Measurements from ENCODE around the gene CINP.
"Not testable (repeated sequence)": the region's sequence is repeated elsewhere in the genome, so short reads cannot be mapped to it uniquely, and the experiment has no call there.

The CINP gene

DNA sequence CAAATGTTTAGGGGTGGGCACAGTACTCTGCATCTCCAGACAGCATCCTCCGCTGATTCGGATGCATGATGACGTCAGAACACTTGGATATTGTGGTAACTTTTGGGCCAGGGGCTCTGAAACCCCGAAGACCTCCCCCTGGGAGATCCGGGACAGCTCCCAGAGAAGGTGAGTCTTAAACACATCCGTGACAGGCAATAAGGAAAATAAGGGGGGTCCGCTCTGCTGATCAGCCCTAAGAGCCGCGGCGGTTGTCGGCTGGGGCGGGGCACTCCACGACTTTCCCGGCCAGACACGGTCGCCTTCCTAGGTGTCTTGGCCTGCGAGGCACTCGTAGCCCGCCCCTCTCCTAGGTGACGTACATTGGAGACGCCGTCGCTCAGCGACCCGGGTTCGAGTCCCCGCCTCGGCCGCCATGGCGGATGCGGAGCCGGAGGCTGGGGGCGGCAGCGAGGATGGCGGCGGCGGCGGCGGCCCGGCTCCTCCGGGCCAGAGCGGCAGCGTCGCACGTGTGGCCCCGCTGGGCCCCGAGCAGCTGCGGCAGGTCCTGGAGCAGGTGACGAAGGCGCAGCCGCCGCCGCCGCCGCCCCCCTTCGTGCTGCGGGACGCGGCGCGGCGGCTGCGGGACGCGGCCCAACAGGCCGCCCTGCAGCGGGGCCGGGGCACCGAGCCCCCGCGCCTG is 43.2 kb downstream of the CINP start, which contains the start of gene ZNF839:
Gene ZNF839 (plus strand): TSS at position 396 of the 682 bp plus-strand sequence. CDS start 20 bp downstream, at position 416.
- peak; percentile 97 for DNase-seq

DNA sequence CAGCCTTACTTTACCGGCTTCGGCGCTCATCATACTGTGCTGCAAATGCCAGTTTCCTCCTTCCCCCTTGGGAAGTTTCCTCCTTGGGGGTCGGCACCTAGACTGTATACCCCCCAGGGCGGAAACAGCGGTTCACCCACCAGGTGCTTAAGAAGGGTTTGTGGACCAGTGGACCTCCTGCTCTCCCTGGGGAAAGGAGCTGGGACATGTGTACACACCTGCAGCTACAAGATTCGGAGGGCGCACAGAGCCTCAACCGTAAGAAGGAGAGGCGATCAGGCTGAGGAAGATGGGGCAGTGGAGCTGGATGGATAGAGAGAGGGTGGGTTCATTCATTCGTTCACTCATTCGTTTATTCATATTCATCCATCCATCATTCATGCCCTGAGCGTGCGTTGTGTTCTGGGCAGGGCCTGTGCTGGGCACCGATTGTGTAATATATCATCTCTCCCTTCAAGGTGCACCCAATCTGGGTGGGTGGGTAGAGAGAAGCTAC is 43.9 kb downstream of the CINP start:
- no peak for DNase-seq

DNA sequence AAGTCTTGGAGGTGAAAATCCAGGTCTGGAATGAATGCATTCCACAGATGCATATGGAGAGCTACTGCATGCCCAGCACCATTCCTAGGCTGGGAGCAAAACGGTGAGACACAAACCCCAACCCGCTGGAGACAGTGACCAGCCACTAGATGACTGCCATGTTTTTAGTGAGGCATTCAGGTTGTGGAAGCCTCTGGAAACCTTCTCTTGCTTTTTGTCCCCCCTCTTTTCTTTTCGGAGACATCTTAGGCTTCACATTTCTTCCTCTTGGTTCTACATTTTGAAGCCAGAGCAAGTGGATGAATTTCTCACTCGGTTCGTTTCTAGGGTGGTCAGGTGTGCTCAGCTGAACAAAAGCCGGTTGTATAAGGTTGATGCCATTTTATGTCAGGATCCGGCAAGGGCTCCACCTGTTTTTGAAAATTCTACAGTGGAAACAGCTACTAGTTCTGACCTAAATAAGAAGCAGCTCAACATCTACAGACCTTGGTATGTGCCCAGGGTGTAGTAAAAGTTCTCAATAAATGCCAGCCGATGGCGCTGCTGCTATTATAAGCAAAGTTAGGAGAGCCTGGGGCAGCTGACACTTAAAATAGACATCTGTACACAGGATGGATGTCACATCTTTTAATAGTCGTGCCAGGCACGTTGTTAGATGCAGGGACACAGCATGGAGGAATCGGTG is 45.0 kb downstream of the CINP start:
- no peak for DNase-seq

DNA sequence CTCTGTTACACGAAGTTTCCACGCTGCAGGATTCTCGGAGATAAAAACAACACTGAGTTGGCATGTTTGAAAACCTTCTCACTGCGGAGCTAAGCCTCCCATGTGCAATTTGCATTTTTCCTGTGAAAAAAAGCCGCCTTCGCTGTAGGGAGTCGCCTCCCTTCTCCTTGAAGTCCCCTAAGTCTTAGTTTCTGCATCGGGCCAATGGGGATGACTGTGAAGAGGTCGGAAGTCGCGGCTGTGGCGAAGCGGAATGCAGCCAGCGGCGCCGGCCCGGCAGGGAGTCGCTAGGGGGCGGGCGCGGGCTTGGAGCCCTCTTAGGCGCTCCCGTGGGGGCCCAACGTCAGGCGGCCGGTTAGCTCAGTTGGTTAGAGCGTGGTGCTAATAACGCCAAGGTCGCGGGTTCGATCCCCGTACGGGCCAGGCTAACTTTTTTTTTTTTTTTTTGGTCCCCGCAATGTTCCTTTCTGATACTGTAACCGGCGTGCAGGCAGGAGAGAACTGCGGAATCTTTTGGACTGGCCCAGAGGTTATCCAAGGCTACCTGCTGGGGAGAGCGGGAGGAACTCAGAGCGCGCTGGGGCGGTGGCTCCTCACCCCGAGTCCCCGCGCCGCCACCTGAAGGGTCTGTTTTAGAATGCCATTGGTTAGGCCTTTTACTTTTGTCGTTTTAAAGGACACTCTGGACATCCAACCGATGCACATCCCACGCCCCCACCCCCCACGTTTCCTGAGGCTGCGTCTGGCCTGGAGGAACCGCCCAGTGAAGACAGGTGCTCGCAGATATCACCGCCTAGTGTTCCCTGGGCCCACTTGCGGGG is 45.7 kb downstream of the CINP start:
- peak; percentile 100 for DNase-seq

DNA sequence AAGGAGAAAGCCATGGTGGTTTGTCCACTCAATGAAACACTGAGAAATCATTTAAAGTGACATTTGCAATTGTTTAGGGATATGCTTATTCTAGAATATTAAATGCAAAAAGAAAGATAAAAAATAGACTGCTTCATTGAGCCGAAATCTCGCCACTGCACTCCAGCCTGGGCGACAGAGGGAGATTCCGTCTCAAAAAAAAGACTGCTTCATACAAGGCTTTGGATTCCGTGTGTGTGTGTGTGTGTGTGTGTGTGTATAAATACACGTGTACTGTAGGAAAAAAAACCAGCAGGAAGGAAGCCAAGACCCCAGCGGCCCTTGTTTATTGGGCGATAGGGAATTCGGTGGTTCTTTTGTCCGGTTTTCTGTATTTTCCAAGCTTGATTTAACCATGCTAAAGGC is 46.4 kb downstream of the CINP start:
- no peak for DNase-seq

DNA sequence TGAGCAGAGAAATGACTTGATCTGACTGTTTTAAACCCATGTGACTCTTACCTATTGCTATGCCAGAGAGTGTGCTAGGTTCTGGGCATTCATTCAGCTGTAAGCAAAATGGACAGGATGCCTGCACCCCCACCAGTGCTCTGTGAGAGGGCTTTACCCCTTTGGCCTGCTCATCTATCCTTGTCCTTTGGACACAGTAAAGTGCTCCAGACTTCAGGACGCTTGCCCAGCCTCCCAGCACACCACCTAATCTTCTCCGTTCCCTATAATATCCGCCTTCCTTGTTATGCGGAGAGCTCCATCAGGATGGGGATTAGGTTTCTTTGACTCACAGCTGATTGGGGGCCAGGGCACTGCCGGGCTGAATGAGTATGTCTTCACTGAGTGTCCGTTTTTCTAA is 47.6 kb downstream of the CINP start:
- no peak for DNase-seq

DNA sequence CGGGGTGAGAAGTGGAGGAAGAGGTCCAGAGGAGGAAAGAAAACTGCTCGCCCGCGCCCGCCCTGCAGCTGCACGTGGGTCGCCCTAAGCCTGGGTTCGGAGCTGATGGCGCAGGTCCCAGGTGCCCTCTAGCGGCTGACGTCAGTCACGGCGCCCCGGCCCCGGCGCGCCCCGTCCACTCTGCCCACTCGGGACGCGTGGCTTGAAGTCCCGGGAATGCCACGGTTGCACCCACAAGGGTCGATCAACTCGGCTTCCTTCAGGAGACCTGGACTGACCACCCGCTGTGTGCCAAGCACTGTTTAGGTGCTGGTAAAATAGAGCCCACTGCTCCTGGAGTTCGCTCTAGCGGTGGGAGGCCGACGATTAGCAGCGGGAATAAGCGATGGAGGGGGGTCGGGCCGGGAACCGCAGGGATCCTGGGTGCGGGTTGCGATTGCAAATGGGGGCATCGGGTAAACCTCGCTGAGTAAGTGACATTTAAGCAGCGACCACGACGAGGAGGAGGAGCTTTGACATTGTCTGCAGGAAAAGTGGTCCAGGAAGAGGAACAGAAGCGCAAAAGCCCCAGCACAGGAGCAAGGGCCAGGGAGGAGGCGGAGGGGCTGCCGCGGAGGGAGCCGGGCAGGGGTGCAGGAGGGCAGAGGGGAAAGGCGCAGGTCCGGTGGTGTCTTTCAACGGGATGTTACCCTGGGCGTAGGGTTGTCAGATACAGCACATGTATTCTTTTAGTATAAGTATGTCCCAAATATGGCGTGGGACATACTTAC is 48.3 kb downstream of the CINP start:
- DNase-seq, result peak; percentile 83

DNA sequence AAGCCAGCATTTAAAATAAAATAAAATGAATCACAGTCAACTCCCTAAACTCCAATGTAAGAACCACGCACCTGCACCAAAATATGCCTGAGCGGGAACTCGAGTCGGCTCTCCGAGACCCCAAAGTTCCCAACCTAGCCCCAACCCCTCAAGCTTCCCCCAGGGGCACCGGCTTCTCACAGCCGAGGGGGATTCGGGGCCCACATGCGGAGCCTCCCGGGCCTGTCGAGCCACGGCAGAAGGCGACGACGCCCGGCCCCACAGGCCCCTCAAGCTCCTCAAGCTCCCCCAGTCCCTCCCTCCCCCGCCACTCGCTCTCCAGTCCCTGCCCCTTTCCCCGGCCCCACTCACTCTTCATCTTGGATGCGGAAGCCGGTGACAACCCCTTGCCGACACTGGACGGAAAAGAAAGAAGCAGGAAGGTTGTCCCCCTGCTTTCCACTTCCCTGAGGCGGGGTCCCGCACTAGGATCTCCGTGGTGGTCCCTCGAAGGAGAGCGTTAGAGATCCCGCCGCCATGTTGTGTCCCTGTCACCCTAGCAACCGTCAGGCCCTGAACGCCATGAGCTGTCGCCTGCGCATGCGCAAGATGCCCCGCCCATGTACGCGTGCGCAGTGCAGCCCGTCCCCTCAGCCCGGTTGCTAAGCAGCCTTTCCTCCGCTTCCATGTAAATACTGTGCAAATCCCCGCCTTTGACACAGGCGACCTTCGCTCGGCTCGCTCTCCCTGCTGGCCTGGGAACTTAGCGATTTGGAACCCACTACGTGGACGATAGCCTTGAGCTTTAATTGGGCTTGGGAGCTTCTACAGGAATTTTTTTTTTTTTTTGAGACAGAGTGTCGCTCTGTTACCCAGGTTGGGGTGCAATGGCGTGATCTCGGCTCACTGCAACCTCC is 57.8 kb downstream of the CINP start, which contains the start of gene MOK:
Gene MOK (minus strand): TSS at position 554 of the 896 bp plus-strand sequence. CDS start 196 bp downstream, at position 358.
- DNase-seq, result peak; percentile 99

DNA sequence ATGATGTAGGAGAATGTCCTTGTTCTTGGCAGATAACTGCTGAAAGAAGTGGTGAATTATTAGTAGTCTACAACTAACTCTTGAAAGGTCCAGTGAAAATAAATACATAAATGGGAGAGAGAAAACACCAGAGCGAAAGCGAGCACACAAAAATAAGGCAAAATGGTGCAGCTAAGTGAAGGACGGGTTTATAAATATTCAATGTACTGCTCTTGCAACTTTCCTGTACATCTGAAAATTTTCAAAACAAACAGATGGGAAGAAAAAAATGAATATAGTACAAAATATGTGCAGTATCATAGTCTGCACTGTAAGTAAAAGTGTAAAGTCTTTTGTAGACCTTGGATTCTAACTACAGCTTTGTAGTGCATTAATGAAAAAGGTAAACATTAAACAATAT is 59.0 kb downstream of the CINP start:
- no peak for DNase-seq

DNA sequence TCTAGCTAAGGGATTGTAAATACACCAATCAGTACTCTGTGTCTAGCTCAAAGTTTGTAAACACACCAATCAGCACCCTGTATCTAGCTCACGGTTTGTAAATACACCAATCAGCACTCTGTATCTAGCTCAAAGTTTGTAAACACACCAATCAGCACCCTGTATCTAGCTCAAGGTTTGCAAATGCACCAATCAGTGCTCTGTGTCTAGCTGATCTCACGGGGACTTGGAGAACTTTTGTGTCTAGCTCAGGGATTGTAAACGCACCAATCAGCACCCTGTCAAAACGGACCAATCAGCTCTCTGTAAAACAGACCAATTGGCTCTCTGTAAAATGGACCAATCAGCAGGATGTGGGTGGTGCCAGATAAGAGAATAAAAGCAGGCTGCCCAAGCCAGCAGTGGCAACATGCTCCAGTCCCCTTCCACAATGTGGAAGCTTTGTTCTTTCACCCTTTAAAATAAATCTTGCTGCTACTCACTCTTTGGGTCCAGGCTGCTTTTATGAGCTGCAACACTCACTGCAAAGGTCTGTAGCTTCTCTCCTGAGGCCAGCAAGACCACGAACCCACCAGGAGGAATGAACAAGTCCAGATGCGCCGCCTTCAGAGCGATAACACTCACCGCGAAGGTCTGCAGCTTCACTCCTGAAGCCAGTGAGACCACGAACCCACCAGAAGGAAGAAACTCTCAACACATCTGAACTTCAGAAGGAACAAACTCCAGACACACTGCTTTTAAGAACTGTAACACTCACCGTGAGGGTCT is 64.2 kb downstream of the CINP start:
- DNase-seq, result not testable (repeated sequence)

Measured in activated T-cell treated with anti-CD3 and anti-CD28 coated beads, Interleukin-2, amount 50 U/mL, for 1 hour (primary cell).